BE2C (cell line): Measurements from ENCODE around the gene BMS1.
"Not testable (repeated sequence)": the region's sequence is repeated elsewhere in the genome, so short reads cannot be mapped to it uniquely, and the experiment has no call there.

ENCODE experiments used
- DNase-seq: peaks from one replicate; pipeline ENCODE4 v3.0.0-alpha.2; 2020
- H3K27me3 ChIP-seq: fragments of 250-450 bp; sonication (Bioruptor Pico); 2 replicates; pipeline ENCODE4 v1.5.1; 2020; ENCODE audit warnings: mild to moderate bottlenecking
- H3K36me3 ChIP-seq: fragments of 250-450 bp; sonication (Bioruptor Pico); 2 replicates; pipeline ENCODE4 v1.5.1; 2020; ENCODE audit warnings: mild to moderate bottlenecking
- H3K4me1 ChIP-seq: fragments of 250-450 bp; sonication (Bioruptor Pico); 2 replicates; pipeline ENCODE4 v1.5.1; 2020
- H3K4me3 ChIP-seq: 2 replicates; pipeline ENCODE4 v1.5.1; 2011; ENCODE audit warnings: low read depth, low read length
- H3K9me3 ChIP-seq: fragments of 250-450 bp; sonication (Bioruptor Pico); 2 replicates; pipeline ENCODE4 v1.5.1; 2020
- TF ChIP-seq, protein P1 (sequence below): IDR thresholded peaks from 2 replicates; pipeline ENCODE4 v1.5.1; 2012; ENCODE audit warnings: mild to moderate bottlenecking, low read depth, low read length

Gene BMS1

GRCh38 chr10:42868530-42868929, 85.9 kb downstream of the BMS1 start:
- H3K9me3 ChIP-seq, result no peaks in the 10 kb centered on the region
- H3K4me1 ChIP-seq, result peaks cover 42% of the 10 kb centered on the region
- no peaks in the 10 kb centered on the region for H3K27me3 ChIP-seq
- DNase-seq, result no peak
- TF ChIP-seq, protein P1, sequence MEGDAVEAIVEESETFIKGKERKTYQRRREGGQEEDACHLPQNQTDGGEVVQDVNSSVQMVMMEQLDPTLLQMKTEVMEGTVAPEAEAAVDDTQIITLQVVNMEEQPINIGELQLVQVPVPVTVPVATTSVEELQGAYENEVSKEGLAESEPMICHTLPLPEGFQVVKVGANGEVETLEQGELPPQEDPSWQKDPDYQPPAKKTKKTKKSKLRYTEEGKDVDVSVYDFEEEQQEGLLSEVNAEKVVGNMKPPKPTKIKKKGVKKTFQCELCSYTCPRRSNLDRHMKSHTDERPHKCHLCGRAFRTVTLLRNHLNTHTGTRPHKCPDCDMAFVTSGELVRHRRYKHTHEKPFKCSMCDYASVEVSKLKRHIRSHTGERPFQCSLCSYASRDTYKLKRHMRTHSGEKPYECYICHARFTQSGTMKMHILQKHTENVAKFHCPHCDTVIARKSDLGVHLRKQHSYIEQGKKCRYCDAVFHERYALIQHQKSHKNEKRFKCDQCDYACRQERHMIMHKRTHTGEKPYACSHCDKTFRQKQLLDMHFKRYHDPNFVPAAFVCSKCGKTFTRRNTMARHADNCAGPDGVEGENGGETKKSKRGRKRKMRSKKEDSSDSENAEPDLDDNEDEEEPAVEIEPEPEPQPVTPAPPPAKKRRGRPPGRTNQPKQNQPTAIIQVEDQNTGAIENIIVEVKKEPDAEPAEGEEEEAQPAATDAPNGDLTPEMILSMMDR, result no peak
- no peak overlapping the region for H3K4me3 ChIP-seq
- H3K36me3 ChIP-seq, result no peaks in the 10 kb centered on the region

- Histone ChIP-seq H3K4me1 (peaks cover 45% of the 10 kb centered on the region), H3K36me3 (no peaks in the 10 kb centered on the region), H3K9me3 (no peaks in the 10 kb centered on the region), H3K4me3 (no peak overlapping the region), H3K27me3 (no peaks in the 10 kb centered on the region)
- DNase-seq, result no peak
- TF ChIP-seq, protein P1, result no peak
These were observed 87.4 kb downstream of the BMS1 start for GRCh38 chr10:42869977-42870350.

- Histone ChIP-seq H3K4me1 (peaks cover 57% of the 10 kb centered on the region), H3K4me3 (0 out of 2 replicates have a peak overlapping the region, but pooled peaks have one; percentile 11)
- DNase-seq, result peak; percentile 96
- H3K36me3 ChIP-seq, H3K9me3 ChIP-seq, H3K27me3 ChIP-seq: not testable (repeated sequence)
These were observed 88.6 kb downstream of the BMS1 start for GRCh38 chr10:42871138-42871641.

DNA sequence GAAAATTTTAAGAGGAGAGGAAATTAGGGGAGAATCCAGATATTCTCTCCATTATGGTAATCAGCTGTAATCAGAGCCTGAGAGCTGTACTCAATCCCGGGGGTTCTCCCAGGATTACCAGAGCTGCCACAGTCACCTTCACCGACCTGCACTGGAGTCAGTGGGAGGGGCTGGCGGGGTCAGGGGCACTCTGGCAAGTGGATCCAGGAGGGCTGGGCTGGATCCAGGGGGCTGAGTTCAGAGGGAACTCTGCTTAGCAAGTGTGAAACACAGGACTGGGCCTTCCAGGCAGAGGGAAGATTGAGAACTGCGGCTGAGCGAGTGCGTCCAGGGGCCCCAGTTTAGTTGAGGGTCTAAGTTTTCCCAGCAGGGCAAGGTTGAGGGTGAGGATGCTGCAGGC, 89.2 kb downstream of the BMS1 start:
- DNase-seq, result peak; percentile 81
- Histone ChIP-seq H3K36me3 (no peaks in the 10 kb centered on the region), H3K9me3 (no peaks in the 10 kb centered on the region), H3K4me1 (peaks cover 57% of the 10 kb centered on the region), H3K4me3 (peak overlapping the region; percentile 11), H3K27me3 (no peaks in the 10 kb centered on the region)
- TF ChIP-seq, protein P1, result no peak

DNA sequence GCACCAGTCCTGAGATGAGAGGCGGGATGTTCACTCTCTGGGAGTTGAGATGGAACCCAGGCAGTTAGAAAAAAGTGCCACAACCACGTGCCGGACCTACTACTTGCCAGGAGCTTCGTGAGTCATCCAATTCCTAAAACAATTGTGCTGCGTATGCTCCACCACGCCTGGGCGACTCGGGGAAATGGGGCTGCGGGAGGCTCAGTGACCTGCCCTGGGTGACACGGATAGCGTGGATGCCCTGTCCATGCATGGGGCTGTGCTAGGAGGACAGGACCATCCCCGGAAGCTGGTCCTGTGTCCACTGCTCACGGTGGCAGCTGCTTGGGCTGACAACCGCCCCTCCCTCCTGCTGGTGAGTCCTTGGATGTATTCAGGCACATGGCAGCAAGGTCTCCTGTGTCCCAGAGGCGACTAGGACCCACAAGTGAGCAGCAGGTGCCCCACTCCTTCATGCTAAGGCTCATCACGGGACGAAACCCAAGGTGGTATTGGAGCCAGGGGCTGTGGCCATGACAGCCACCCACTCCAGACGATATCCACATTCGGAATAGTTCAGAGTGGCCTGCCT, 90.4 kb downstream of the BMS1 start:
- no peaks in the 10 kb centered on the region for H3K9me3 ChIP-seq
- no peak overlapping the region for H3K4me3 ChIP-seq
- no peaks in the 10 kb centered on the region for H3K27me3 ChIP-seq
- H3K36me3 ChIP-seq, result no peaks in the 10 kb centered on the region
- TF ChIP-seq, protein P1, result no peak
- no peak for DNase-seq
- peaks cover 46% of the 10 kb centered on the region for H3K4me1 ChIP-seq

GRCh38 chr10:42874713-42875387, 92.3 kb downstream of the BMS1 start:
- no peaks in the 10 kb centered on the region for H3K36me3 ChIP-seq
- no peak overlapping the region for H3K4me3 ChIP-seq
- no peak for DNase-seq
- H3K9me3 ChIP-seq, result no peaks in the 10 kb centered on the region
- no peaks in the 10 kb centered on the region for H3K27me3 ChIP-seq
- H3K4me1 ChIP-seq, result peaks cover 45% of the 10 kb centered on the region
- TF ChIP-seq, protein P1, result no peak
